Kidney (tissue), 14 donors: ENCODE measurements around the gene OTOF. TPM values are rescaled to one million over a fixed set of nuclear protein-coding genes. Genes with fewer than 3 reads are reported as not detected.

ENCODE experiments used
- DNase-seq, 5 donors: peaks; one replicate each; pipeline ENCODE4 v3.0.0-alpha.2; 2013 to 2020
- FAIRE-seq: peaks from 2 replicates; lab custom pipeline; 2012; peaks lifted over from hg19 to GRCh38; lab: Jason Lieb, UNC
- H3K27ac ChIP-seq, 2 donors: one replicate each; pipeline ENCODE4 v1.7.0; 2013; ENCODE audit warnings: low read depth in 2 of 2, low read length in 2 of 2, inconsistent platforms in 1 of 2
- H3K27me3 ChIP-seq: one replicate; pipeline ENCODE4 v1.7.1; 2013; ENCODE audit warnings: low read length, inconsistent platforms; ENCODE audit not compliant: control insufficient read depth, insufficient read depth
- H3K36me3 ChIP-seq, 3 donors: one replicate each; pipeline versions ENCODE4 v1.7.0 to v1.7.1; 2013; ENCODE audit warnings: low read length in 3 of 3, control low read depth in 1 of 3, inconsistent platforms in 1 of 3; ENCODE audit not compliant: insufficient read depth in 3 of 3, control insufficient read depth in 2 of 3
- H3K4me1 ChIP-seq, 3 donors: one replicate each; pipeline versions ENCODE4 v1.7.0 to v1.7.1; 2013; ENCODE audit warnings: low read length in 3 of 3, inconsistent platforms in 1 of 3, low read depth in 1 of 3; ENCODE audit not compliant: control insufficient read depth in 2 of 3, insufficient read depth in 2 of 3
- H3K4me3 ChIP-seq, 3 donors: one replicate each; pipeline versions ENCODE4 v1.7.0 to v1.8.1; 2013; ENCODE audit warnings: low read length in 3 of 3, control low read depth in 1 of 3, inconsistent platforms in 1 of 3
- H3K9ac ChIP-seq, 3 donors: one replicate each; pipeline versions ENCODE4 v1.7.0 to v1.7.1; 2013; ENCODE audit warnings: low read length in 3 of 3, control low read depth in 1 of 3, inconsistent platforms in 1 of 3
- H3K9me3 ChIP-seq, 3 donors: one replicate each; pipeline versions ENCODE4 v1.7.0 to v1.7.1; 2013; ENCODE audit warnings: low read length in 3 of 3, control low read depth in 1 of 3, inconsistent platforms in 1 of 3; ENCODE audit not compliant: control insufficient read depth in 2 of 3, insufficient read depth in 1 of 3
- CTCF ChIP-seq: IDR thresholded peaks from 3 replicates; pipeline ENCODE4 v1.5.1; 2012; ENCODE audit warnings: mild to moderate bottlenecking, moderate library complexity, borderline replicate concordance; ENCODE audit not compliant: insufficient read depth; ENCODE audit errors: extremely low read depth
- intact Hi-C: fragments of 100-400 bp; cut with DNase I; formaldehyde crosslinking; loops from one replicate; pipeline ENCODE4 v1.11.1; 2022
- polyA plus RNA-seq: library from polyadenylated mRNA; stranded (reverse); fragments of 350-450 nt; fragmentation: Illumina TruSeq; extraction: RNeasy Lipid Tissue Mini Kit (QIAGEN cat#74804); gene quantifications from one replicate; pipeline ENCODE4 v1.2.3, GENCODE V29; 2014; ENCODE audit warnings: low read depth, low replicate concordance; ENCODE audit not compliant: insufficient read depth
- total RNA-seq: library from RNA; stranded (reverse); fragmentation: NEBNext Ultra II Directional; extraction: Animal tissue kit (Norgen Biotek cat#: 25700); gene quantifications from one replicate; pipeline ENCODE4 v1.2.1, GENCODE V29; 2021
- donor health status: control.
- donor health status: control.
- donor health status: control.
- donor health status: control.
- donor health status: control.
- donor health status: DM: yes; HTN: yes; CAD: no.
- donor health status: Normal renal cell carcinoma (clear cell type).

Gene OTOF
- total and polyA plus RNA-seq, 2 donors from 2014 or later: 0.16 TPM; not detected in 1

GRCh38 chr2:26479789-26480565, 2.1 kb upstream of the OTOF start:
- Histone ChIP-seq H3K4me3 (no peak overlapping the region), H3K4me1 (no peaks in the 10 kb centered on the region), H3K27ac (no peak overlapping the region), H3K9me3 (no peaks in the 10 kb centered on the region), H3K36me3 (no peaks in the 10 kb centered on the region), H3K9ac (no peak overlapping the region), H3K27me3 (no peaks in the 10 kb centered on the region)
- no peak for FAIRE-seq
- TF ChIP-seq CTCF: no peak
- peak in 1 of 5 donors; percentile 54 for DNase-seq
- intact Hi-C loops: no loop called here

GRCh38 chr2:26479131-26479788, 1.3 kb upstream of the OTOF start:
- no peaks in the 10 kb centered on the region for H3K27me3 ChIP-seq
- no peak for FAIRE-seq
- intact Hi-C loops: no loop called here

DNA sequence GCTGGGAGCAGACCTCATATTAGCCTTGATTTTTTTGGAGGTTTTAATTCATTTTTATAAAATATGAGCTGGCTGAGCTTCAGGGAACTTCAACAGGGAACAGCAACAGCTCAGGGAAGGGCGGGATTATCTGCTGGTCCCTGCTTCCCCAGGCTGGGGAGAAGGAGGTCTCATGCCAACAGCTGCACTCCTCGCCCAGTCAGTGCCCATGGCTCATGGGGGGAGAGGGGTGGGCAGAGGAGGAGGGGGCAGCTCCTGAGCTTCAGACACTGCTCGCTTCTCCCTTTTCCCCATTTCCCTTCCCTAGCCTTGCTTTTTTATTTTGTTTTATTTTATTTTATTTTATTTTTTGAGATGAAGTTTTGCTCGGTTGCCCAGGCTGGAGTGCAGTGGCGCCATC, 442 bp upstream of the OTOF start:
- Histone ChIP-seq H3K4me3 (no peak overlapping the region), H3K27me3 (no peaks in the 10 kb centered on the region), H3K36me3 (no peaks in the 10 kb centered on the region), H3K4me1 (no peaks in the 10 kb centered on the region), H3K27ac (no peak overlapping the region), H3K9ac (no peak overlapping the region), H3K9me3 (no peaks in the 10 kb centered on the region)
- DNase-seq (peak in 1 of 5 donors; percentile 18), FAIRE-seq (no peak)
- intact Hi-C loops: no loop called here
- TF ChIP-seq CTCF: no peak

More at GRCh38 chr2:26479131-26479788, 1.3 kb upstream of the OTOF start:
- Histone ChIP-seq H3K27ac (no peak overlapping the region), H3K4me3 (no peak overlapping the region), H3K9me3 (no peaks in the 10 kb centered on the region), H3K4me1 (no peaks in the 10 kb centered on the region), H3K9ac (no peak overlapping the region), H3K36me3 (no peaks in the 10 kb centered on the region)
- TF ChIP-seq CTCF: no peak
- DNase-seq: peak in 2 of 5 donors; percentile 23 to 55
